ENCODE results near the gene TECTB. TPM values are rescaled to one million over a fixed set of nuclear protein-coding genes. Genes with fewer than 3 reads are reported as not detected.

Gene TECTB
- total RNA-seq, 1 donor from 2014 or later: not detected

DNA sequence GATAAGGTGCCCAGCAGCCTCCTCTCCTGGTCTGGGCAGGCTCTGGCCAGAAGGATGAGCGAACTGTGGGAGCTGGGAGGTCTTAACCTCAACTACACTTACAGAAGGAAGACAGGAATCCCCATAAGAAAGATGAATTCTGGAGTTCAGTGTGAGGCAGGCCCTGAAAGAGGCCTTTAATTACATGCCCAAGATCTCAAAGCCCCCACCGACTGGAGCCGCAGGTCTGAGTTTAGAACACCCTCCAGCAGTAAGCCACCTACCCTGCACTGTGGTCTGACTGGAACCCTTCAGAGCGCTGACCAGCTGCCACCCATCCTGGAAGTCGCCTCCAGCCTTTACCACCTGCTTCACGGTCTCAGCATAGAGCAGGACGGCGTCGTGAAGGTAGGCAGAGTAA lies 62.5 kb downstream of the TECTB start:
- no peak overlapping the region for H3K4me3 ChIP-seq (ENCODE audit: insufficient read depth, low read depth, low read length)
- H3K27me3 Mint-ChIP-seq (ENCODE audit: low read depth, unreplicated experiment): peaks cover 8% of the 10 kb centered on the region
- H3K4me2 ChIP-seq (ENCODE audit: low read length): no peak overlapping the region
- H3K79me2 ChIP-seq (ENCODE audit: insufficient read depth, low read length): no peaks in the 10 kb centered on the region
- no peak overlapping the region for H3K4me3 Mint-ChIP-seq (ENCODE audit: unreplicated experiment)
- no peaks in the 10 kb centered on the region for H3K4me1 Mint-ChIP-seq (ENCODE audit: low read depth, unreplicated experiment)
- H3K9ac ChIP-seq (ENCODE audit: low read length): no peak overlapping the region
- no peak overlapping the region for H3K27ac Mint-ChIP-seq (ENCODE audit: unreplicated experiment)
- no peak for DNase-seq (ENCODE audit: low read depth)
- FAIRE-seq: no peak
- no peak for TF ChIP-seq EZH2 (IDR thresholded peaks at IDR 0.05; ENCODE audit: insufficient read depth, low read length)
- TF ChIP-seq, protein P1, sequence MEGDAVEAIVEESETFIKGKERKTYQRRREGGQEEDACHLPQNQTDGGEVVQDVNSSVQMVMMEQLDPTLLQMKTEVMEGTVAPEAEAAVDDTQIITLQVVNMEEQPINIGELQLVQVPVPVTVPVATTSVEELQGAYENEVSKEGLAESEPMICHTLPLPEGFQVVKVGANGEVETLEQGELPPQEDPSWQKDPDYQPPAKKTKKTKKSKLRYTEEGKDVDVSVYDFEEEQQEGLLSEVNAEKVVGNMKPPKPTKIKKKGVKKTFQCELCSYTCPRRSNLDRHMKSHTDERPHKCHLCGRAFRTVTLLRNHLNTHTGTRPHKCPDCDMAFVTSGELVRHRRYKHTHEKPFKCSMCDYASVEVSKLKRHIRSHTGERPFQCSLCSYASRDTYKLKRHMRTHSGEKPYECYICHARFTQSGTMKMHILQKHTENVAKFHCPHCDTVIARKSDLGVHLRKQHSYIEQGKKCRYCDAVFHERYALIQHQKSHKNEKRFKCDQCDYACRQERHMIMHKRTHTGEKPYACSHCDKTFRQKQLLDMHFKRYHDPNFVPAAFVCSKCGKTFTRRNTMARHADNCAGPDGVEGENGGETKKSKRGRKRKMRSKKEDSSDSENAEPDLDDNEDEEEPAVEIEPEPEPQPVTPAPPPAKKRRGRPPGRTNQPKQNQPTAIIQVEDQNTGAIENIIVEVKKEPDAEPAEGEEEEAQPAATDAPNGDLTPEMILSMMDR (IDR thresholded peaks at IDR 0.05; ENCODE audit: insufficient read depth, low read depth, low read length): no peak
- no peak overlapping the region for H3K27ac ChIP-seq (ENCODE audit: low read depth, low read length)
- H3K27me3 ChIP-seq (ENCODE audit: insufficient read depth, low read length): no peaks in the 10 kb centered on the region
- no peaks in the 10 kb centered on the region for H3K4me1 ChIP-seq (ENCODE audit: insufficient read depth, low read length)
- no peak overlapping the region for H2AFZ ChIP-seq (ENCODE audit: low read depth, low read length)
- H3K36me3 ChIP-seq (ENCODE audit: insufficient read depth, low read length): no peaks in the 10 kb centered on the region
- H3K9me3 Mint-ChIP-seq (ENCODE audit: unreplicated experiment): peaks cover 2% of the 10 kb centered on the region
- H3K36me3 Mint-ChIP-seq (ENCODE audit: low read depth, unreplicated experiment): no peaks in the 10 kb centered on the region
- no peaks in the 10 kb centered on the region for H3K9me3 ChIP-seq (ENCODE audit: insufficient read depth, low read depth, low read length)
- H4K20me1 ChIP-seq (ENCODE audit: insufficient read depth, low read length): no peaks in the 10 kb centered on the region

DNA sequence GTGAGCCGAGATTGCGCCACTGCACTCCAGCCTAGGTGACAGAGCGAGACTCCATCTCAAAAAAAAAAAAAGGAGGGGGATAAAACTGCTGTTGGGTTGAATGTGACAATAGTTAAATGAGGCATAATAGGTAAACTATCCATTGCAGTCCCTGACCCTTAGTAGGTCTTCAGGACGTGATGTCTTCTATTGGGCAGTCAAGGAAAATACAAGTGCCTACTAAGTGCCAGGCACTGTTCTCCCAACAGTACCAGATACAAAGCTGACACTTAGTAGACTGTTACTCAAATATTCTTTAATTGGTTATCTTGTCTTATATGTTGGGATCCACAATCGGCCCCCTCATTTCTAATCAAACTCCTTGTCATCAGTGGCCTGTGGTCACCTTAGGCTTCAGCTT lies 63.6 kb downstream of the TECTB start:
- Histone ChIP-seq H3K27me3 (ENCODE audit: insufficient read depth, low read length) (no peaks in the 10 kb centered on the region), H4K20me1 (ENCODE audit: insufficient read depth, low read length) (no peaks in the 10 kb centered on the region), H3K79me2 (ENCODE audit: insufficient read depth, low read length) (no peaks in the 10 kb centered on the region), H3K9me3 (ENCODE audit: insufficient read depth, low read depth, low read length) (no peaks in the 10 kb centered on the region), H3K9ac (ENCODE audit: low read length) (no peak overlapping the region), H3K4me2 (ENCODE audit: low read length) (no peak overlapping the region), H3K36me3 (ENCODE audit: insufficient read depth, low read length) (no peaks in the 10 kb centered on the region), H3K4me1 (ENCODE audit: insufficient read depth, low read length) (no peaks in the 10 kb centered on the region), H3K27ac (ENCODE audit: low read depth, low read length) (no peak overlapping the region), H2AFZ (ENCODE audit: low read depth, low read length) (no peak overlapping the region), H3K4me3 (ENCODE audit: insufficient read depth, low read depth, low read length) (no peak overlapping the region)
- TF ChIP-seq, protein P1 (IDR thresholded peaks at IDR 0.05; ENCODE audit: insufficient read depth, low read depth, low read length): no peak
- TF ChIP-seq EZH2 (IDR thresholded peaks at IDR 0.05; ENCODE audit: insufficient read depth, low read length): no peak
- Mint-ChIP-seq H3K9me3 (ENCODE audit: unreplicated experiment) (peaks cover 2% of the 10 kb centered on the region), H3K36me3 (ENCODE audit: low read depth, unreplicated experiment) (no peaks in the 10 kb centered on the region), H3K4me3 (ENCODE audit: unreplicated experiment) (no peak overlapping the region), H3K27me3 (ENCODE audit: low read depth, unreplicated experiment) (peaks cover 10% of the 10 kb centered on the region), H3K4me1 (ENCODE audit: low read depth, unreplicated experiment) (no peaks in the 10 kb centered on the region), H3K27ac (ENCODE audit: unreplicated experiment) (no peak overlapping the region)
- FAIRE-seq: no peak
- no peak for DNase-seq (ENCODE audit: low read depth)

DNA sequence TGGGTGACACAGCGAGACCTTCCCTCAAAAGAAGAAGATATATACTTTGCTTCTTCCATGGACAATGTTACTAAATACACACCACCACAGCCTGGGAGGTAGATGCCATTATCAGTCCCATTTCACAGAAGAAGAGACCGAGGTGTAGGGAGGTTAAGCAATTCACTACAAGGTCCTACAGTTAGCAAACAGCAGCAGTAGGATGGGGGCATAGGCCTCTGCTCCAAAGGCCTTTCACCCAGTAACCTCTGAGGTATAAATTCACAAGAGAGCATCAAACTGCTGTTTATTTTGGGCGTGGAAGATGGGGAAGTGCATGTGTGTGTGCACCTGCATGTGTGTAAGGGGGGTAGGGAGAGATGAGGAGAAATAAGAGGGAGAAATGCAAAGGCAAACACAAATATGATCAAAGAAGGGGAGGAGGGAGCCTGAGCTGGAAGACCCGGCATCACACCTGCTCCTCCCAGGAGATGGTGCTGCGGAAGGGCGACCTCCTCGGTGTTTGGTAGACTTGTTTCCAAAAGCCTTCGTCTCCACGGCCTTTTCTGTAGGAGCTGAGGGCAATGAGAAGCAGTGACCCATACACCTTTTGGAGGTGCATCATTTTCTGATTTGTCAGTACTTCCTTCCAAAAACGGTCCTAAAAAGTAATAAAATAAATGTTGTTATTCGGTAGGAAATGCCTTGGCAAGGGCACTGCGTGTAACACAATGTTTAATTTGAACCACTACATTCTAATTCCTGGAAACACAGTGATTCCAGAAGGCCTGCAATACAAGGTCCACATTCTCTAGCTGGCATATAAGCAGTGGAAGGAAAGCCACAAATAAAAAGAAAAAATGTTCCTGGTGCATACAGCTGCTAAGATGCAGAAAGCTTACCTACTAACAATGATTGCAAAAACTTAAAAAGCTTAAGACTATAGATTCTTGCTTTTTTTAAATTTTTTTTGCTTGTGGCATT lies 64.8 kb downstream of the TECTB start:
- Histone ChIP-seq H2AFZ (ENCODE audit: low read depth, low read length) (no peak overlapping the region), H4K20me1 (ENCODE audit: insufficient read depth, low read length) (no peaks in the 10 kb centered on the region), H3K27ac (ENCODE audit: low read depth, low read length) (no peak overlapping the region), H3K9me3 (ENCODE audit: insufficient read depth, low read depth, low read length) (no peaks in the 10 kb centered on the region), H3K27me3 (ENCODE audit: insufficient read depth, low read length) (no peaks in the 10 kb centered on the region), H3K79me2 (ENCODE audit: insufficient read depth, low read length) (no peaks in the 10 kb centered on the region), H3K36me3 (ENCODE audit: insufficient read depth, low read length) (no peaks in the 10 kb centered on the region), H3K4me2 (ENCODE audit: low read length) (no peak overlapping the region), H3K4me3 (ENCODE audit: insufficient read depth, low read depth, low read length) (no peak overlapping the region), H3K4me1 (ENCODE audit: insufficient read depth, low read length) (no peaks in the 10 kb centered on the region), H3K9ac (ENCODE audit: low read length) (no peak overlapping the region)
- Mint-ChIP-seq H3K9me3 (ENCODE audit: unreplicated experiment) (peaks cover 2% of the 10 kb centered on the region), H3K27ac (ENCODE audit: unreplicated experiment) (no peak overlapping the region), H3K36me3 (ENCODE audit: low read depth, unreplicated experiment) (no peaks in the 10 kb centered on the region), H3K4me3 (ENCODE audit: unreplicated experiment) (no peak overlapping the region), H3K27me3 (ENCODE audit: low read depth, unreplicated experiment) (peaks cover 8% of the 10 kb centered on the region), H3K4me1 (ENCODE audit: low read depth, unreplicated experiment) (no peaks in the 10 kb centered on the region)
- TF ChIP-seq EZH2 (IDR thresholded peaks at IDR 0.05; ENCODE audit: insufficient read depth, low read length): no peak
- TF ChIP-seq, protein P1 (IDR thresholded peaks at IDR 0.05; ENCODE audit: insufficient read depth, low read depth, low read length): no peak
- DNase-seq (ENCODE audit: low read depth) (no peak), FAIRE-seq (no peak)
